GM12878 (cell line): Measurements from ENCODE around the gene STAT5A. TPM values are rescaled to one million over a fixed set of nuclear protein-coding genes. Genes with fewer than 3 reads are reported as not detected.

Experiments
- ATAC-seq: fragments of 200-7000 bp; cut with Tn5 transposase; 3 replicates; pipeline ENCODE4 v1.9.1; 2020; ENCODE audit warnings: mild to moderate bottlenecking, moderate library complexity
- BruUV-seq: library from RNA; stranded (reverse); fragments of 400-500 nt; replicated peaks from 2 replicates; lab custom pipeline; 2021; lab: Mats Ljungman, UMichigan
- CTCF ChIA-PET: fragments of 300-600 bp; sonication (Branson Sonifier 250); formaldehyde crosslinking; extraction: SDS; loops from one replicate; lab custom pipeline; 2021; ENCODE audit warnings: inconsistent platforms; lab: Yijun Ruan, JAX
- POLR2A ChIA-PET: fragments of 350-600 bp; formaldehyde crosslinking; extraction: SDS; loops from one replicate; lab custom pipeline; 2021; ENCODE audit warnings: inconsistent platforms; lab: Charles Lee
- RAD21 ChIA-PET: fragments of 300-600 bp; sonication (Branson Sonifier 250); formaldehyde crosslinking; loops from one replicate; lab custom pipeline; 2023; ENCODE audit warnings: antibody characterized with exemption; ENCODE audit not compliant: unreplicated experiment; lab: Charles Lee
- SMC1A ChIA-PET: fragments of 300-600 bp; sonication (Branson Sonifier 250); formaldehyde crosslinking; loops from one replicate; lab custom pipeline; 2023; ENCODE audit not compliant: unreplicated experiment, uncharacterized antibody; lab: Charles Lee
- DNase-seq: peaks from one replicate; pipeline ENCODE4 v3.0.0-alpha.2; 2011; ENCODE audit warnings: low read depth, low spot score
- FAIRE-seq: peaks from 3 replicates; lab custom pipeline; 2011; peaks lifted over from hg19 to GRCh38; lab: Jason Lieb, UNC
- H2AFZ ChIP-seq: 2 replicates; pipeline ENCODE4 v1.6.0; 2011; ENCODE audit warnings: low read depth, low read length, control low read depth; ENCODE audit not compliant: control insufficient read depth
- H3K27ac ChIP-seq: 2 replicates; pipeline ENCODE4 v1.5.1; 2011; ENCODE audit warnings: control low read depth; ENCODE audit not compliant: control insufficient read depth, insufficient read depth
- H3K27me3 ChIP-seq, 2 experiments: replicated peaks in 1 of 2; 2 replicates each; pipeline versions ENCODE4 v1.6.0 to v1.6.1; 2011; ENCODE audit warnings: low read length in 1 of 2; ENCODE audit not compliant: control insufficient read depth in 2 of 2, insufficient read depth in 2 of 2
- H3K36me3 ChIP-seq, 2 experiments: 2 replicates each; pipeline ENCODE4 v1.5.1; 2011; ENCODE audit warnings: low read length in 1 of 2; ENCODE audit not compliant: control insufficient read depth in 2 of 2, insufficient read depth in 2 of 2
- H3K4me1 ChIP-seq: 2 replicates; pipeline ENCODE4 v1.6.1; 2011; ENCODE audit warnings: mild to moderate bottlenecking, low read length, moderate library complexity, mixed read lengths; ENCODE audit not compliant: control insufficient read depth, insufficient read depth
- H3K4me2 ChIP-seq: 2 replicates; pipeline ENCODE4 v1.6.0; 2011; ENCODE audit warnings: control low read depth; ENCODE audit not compliant: control insufficient read depth, insufficient read depth
- H3K4me3 ChIP-seq: fragments of 200-600 bp; sonication (generic); 2 replicates; pipeline ENCODE4 v1.5.1; 2016
- H3K79me2 ChIP-seq: 2 replicates; pipeline ENCODE4 v1.6.0; 2011; ENCODE audit warnings: low read length; ENCODE audit not compliant: control insufficient read depth, insufficient read depth
- H3K9ac ChIP-seq: 2 replicates; pipeline ENCODE4 v1.8.0; 2011; ENCODE audit warnings: low read length, control low read depth, mixed read lengths; ENCODE audit not compliant: control insufficient read depth, insufficient read depth
- H3K9me3 ChIP-seq: replicated peaks from 3 replicates; pipeline ENCODE4 v1.5.1; 2011; ENCODE audit warnings: mild to moderate bottlenecking, low read length; ENCODE audit not compliant: control insufficient read depth, insufficient read depth
- H4K20me1 ChIP-seq: 2 replicates; pipeline ENCODE4 v1.6.0; 2011; ENCODE audit not compliant: control insufficient read depth, insufficient read depth
- CBFB ChIP-seq: IDR thresholded peaks from 2 replicates; pipeline ENCODE4 v1.6.1; 2016; ENCODE audit warnings: antibody characterized with exemption, low read depth
- CEBPZ ChIP-seq: fragments of 150-350 bp; IDR thresholded peaks from 2 replicates; pipeline ENCODE4 v1.6.1; 2016; ENCODE audit warnings: low read depth, low read length
- HCFC1 ChIP-seq: fragments of 150-350 bp; IDR thresholded peaks from 2 replicates; pipeline ENCODE4 v1.6.1; 2014; ENCODE audit warnings: low read length
- IKZF1 ChIP-seq: fragments of 450-650 bp; conservative IDR thresholded peaks from 2 replicates; pipeline ENCODE4 v1.6.1; 2017; ENCODE audit warnings: antibody characterized with exemption, mild to moderate bottlenecking
- POLR2AphosphoS5 ChIP-seq: IDR thresholded peaks from 2 replicates; pipeline ENCODE4 v1.6.1; 2011; ENCODE audit warnings: mild to moderate bottlenecking, low read length, inconsistent platforms
- RELA ChIP-seq: fragments of 450-650 bp; IDR thresholded peaks from 2 replicates; pipeline ENCODE4 v1.8.0; 2014; ENCODE audit warnings: borderline replicate concordance; ENCODE audit not compliant: partially characterized antibody
- SIN3A ChIP-seq: IDR thresholded peaks from 2 replicates; pipeline ENCODE4 v1.6.1; 2012; ENCODE audit warnings: low read depth, low read length, improper control_type of control experiment
- SKIL ChIP-seq: fragments of 450-650 bp; IDR thresholded peaks from 2 replicates; pipeline ENCODE4 v1.6.1; 2017; ENCODE audit warnings: mild to moderate bottlenecking, low read depth, inconsistent platforms; ENCODE audit not compliant: poor library complexity, severe bottlenecking
- SRF ChIP-seq, 2 experiments: IDR thresholded peaks; 2 replicates each; pipeline ENCODE4 v1.6.1; 2011; ENCODE audit warnings: low read depth in 2 of 2, low read length in 2 of 2, mild to moderate bottlenecking in 1 of 2, moderate library complexity in 1 of 2
- TAF1 ChIP-seq: IDR thresholded peaks from 2 replicates; pipeline ENCODE4 v1.6.1; 2011; ENCODE audit warnings: mild to moderate bottlenecking, low read depth, low read length, borderline replicate concordance
- TCF12 ChIP-seq: IDR thresholded peaks from 2 replicates; pipeline ENCODE4 v1.6.1; 2011; ENCODE audit warnings: low read depth, mild to moderate bottlenecking, low read length
- WGBS: methylation state at CpG from one replicate; pipeline ENCODE4 v1.1.6; 2016; ENCODE audit warnings: low lambda C conversion rate; ENCODE audit not compliant: insufficient replicate concordance, insufficient coverage; ENCODE audit errors: missing lambda C conversion rate; 5-methylcytosine and 5-hydroxymethylcytosine counted together
- in situ Hi-C: fragments of 300-500 bp; cut with MboI; formaldehyde crosslinking; loops from 9 replicates; pipeline ENCODE4 v1.14.3; 2018; ENCODE audit warnings: mixed read lengths
- intact Hi-C: fragments of 100-400 bp; cut with micrococcal nuclease; formaldehyde crosslinking; loops from one replicate; pipeline ENCODE4 v1.14.2; 2022; ENCODE audit not compliant: unreplicated experiment
- polyA plus RNA-seq, 11 experiments: library from polyadenylated mRNA; depleted of rRNA in 4 of 11; unstranded in 6 of 11; stranded (reverse) in 5 of 11; fragments of >200 nt; fragmentation: Nextera tagmentation in 4 of 11; fragmentation: Illumina TruSeq in 1 of 11; extraction: Ambion mirVana in 4 of 11; extraction: Trizol in 1 of 11; gene quantifications; 1 replicate in 1 of 11; 2 replicates in 10 of 11; pipeline versions ENCODE4 v1.2.1 to v1.2.3, GENCODE V29; 2011 to 2016; ENCODE audit warnings: inconsistent platforms in 2 of 11, missing spikeins in 2 of 11, low read depth in 1 of 11
- total RNA-seq, 4 experiments: library from RNA; depleted of rRNA in 3 of 4; stranded (reverse); fragments of >200 nt in 3 of 4; fragmentation: Illumina TruSeq in 1 of 4; extraction: Trizol in 1 of 4; gene quantifications; 2 replicates each; pipeline versions ENCODE4 v1.2.1 to v1.2.3, GENCODE V29; 2013 to 2021
- TF ChIP-seq, protein P1 (sequence below): IDR thresholded peaks from 2 replicates; pipeline ENCODE4 v1.6.1; 2011; ENCODE audit warnings: mild to moderate bottlenecking, low read depth, low read length, moderate library complexity; ENCODE audit not compliant: insufficient replicate concordance
- TF ChIP-seq, protein P2 (sequence below): IDR thresholded peaks from 2 replicates; pipeline ENCODE4 v1.6.1; 2011; ENCODE audit warnings: borderline replicate concordance, low read depth, mild to moderate bottlenecking, moderate library complexity, low read length; ENCODE audit not compliant: insufficient read depth, poor library complexity, severe bottlenecking

STAT5A gene
- total and polyA plus RNA-seq, 10 of the 15 experiments (the other 5 are each of a cell fraction or from before 2014, with no cell fraction given) = 14.8 to 86.4 (median 41.5) TPM

DNA sequence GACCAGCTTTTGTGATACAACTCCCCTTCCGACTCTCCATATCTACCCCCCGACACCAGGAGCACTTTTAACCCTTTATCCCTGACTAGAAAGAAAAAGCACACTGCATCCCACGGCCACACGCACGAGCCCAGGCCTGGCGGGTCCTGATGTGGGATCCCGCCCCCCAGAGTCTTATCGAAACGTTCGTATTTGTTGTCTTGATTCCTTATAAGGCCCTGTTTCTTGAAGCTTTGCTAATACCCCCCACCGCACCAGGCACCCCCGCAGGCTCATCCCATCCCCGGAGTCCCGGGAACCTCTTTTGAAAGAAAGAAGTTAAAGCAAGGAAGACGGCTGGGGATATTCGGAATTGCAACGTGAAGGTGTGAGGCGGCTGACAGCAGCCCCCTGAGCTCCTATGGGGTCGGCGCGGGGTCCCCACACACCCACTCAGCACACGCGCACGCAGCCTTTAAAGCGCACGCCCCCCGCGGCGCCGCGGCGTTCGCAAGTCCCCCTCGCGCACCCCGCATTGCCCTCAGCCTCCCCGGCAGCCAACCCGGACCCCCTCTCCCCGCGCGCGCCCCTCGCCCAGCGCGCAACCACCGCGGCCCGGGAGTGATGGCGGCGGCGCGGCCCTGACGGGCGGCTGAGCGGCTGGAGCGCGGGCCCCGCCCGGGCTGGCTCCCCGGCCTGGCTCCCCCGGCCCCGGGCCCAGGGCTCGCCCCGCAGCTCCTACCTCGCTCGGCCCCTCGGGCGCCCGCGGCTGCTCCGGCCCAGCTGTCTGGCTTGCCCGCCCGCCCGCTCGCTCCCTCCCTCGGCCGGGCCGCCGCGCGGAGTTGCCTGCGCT, 12.6 kb upstream of the STAT5A start:
- peaks cover 28% of the 10 kb centered on the region for H3K4me1 ChIP-seq
- TF ChIP-seq, protein P1, sequence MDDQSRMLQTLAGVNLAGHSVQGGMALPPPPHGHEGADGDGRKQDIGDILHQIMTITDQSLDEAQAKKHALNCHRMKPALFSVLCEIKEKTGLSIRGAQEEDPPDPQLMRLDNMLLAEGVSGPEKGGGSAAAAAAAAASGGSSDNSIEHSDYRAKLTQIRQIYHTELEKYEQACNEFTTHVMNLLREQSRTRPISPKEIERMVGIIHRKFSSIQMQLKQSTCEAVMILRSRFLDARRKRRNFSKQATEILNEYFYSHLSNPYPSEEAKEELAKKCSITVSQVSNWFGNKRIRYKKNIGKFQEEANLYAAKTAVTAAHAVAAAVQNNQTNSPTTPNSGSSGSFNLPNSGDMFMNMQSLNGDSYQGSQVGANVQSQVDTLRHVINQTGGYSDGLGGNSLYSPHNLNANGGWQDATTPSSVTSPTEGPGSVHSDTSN = peak; percentile 1
- TF ChIP-seq TCF12 (no peak), CEBPZ (no peak), SKIL (no peak), SIN3A (peak; percentile 10; the same call in 1 of the 2 replicates), HCFC1 (0 out of 2 replicates have a peak, but pooled peaks have one; percentile 4), CBFB (peak; percentile 14; the same call in 1 of the 2 replicates), POLR2AphosphoS5 (no peak), RELA (peak; percentile 6), IKZF1 (peak; percentile 60), TAF1 (no peak), SRF (IDR thresholded peaks at IDR 0.05; ENCODE audit: low read depth in 2 of 2, low read length in 2 of 2) (peak in 1 of 2 experiments; percentile 85; a peak in 2 of 4 replicates)
- TF ChIP-seq, protein P2, sequence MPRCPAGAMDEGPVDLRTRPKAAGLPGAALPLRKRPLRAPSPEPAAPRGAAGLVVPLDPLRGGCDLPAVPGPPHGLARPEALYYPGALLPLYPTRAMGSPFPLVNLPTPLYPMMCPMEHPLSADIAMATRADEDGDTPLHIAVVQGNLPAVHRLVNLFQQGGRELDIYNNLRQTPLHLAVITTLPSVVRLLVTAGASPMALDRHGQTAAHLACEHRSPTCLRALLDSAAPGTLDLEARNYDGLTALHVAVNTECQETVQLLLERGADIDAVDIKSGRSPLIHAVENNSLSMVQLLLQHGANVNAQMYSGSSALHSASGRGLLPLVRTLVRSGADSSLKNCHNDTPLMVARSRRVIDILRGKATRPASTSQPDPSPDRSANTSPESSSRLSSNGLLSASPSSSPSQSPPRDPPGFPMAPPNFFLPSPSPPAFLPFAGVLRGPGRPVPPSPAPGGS = peak; percentile 23

More for the DNA sequence above, 12.6 kb upstream of the STAT5A start:
- BruUV-seq = no TSS peak
- Histone ChIP-seq H4K20me1 (no peaks in the 10 kb centered on the region), H3K4me2 (peak overlapping the region; percentile 94), H3K4me3 (peak overlapping the region; percentile 81), H3K27ac (peak overlapping the region; percentile 77), H3K9ac (peak overlapping the region; percentile 83), H3K79me2 (peaks cover 47% of the 10 kb centered on the region), H3K36me3 (no peaks in the 10 kb centered on the region), H3K27me3 (no peaks in the 10 kb centered on the region), H2AFZ (peak overlapping the region; percentile 13), H3K9me3 (no peaks in the 10 kb centered on the region)
- ChIA-PET RAD21 (interaction anchor here (1.1 kb wide), 1 partner anchor 14 kb away, joined by 4 read pairs; no protein-coding TSS in a partner anchor), SMC1A (interaction anchor here (0.6 to 1.5 kb wide), 7 partner anchors 8 to 93 kb away, joined by 3 to 6 read pairs (median 3); no protein-coding TSS in a partner anchor), CTCF (interaction anchor here (0.6 to 1.6 kb wide), 6 partner anchors 15 to 250 kb away, joined by 3 to 6 read pairs (median 3); no protein-coding TSS in a partner anchor), POLR2A (interaction anchor here (0.5 to 1.4 kb wide), 9 partner anchors 9 to 218 kb away, joined by 3 to 8 read pairs (median 4); partner anchors contain the start of gene STAT5A)
- ATAC-seq = peak; percentile 66
- 0% methylated on average over 18 of the region's 82 CpGs for WGBS
- in situ Hi-C loops (no loop called here), intact Hi-C loops (no loop called here)
- no peak for DNase-seq
- no peak for FAIRE-seq
